Gastroesophageal sphincter (tissue), 3 donors: ENCODE measurements around the gene MCC.

ENCODE experiments used
- CTCF ChIP-seq, 4 experiments: fragments of 200-600 bp in 2 of 4; fragments of 450-650 bp in 2 of 4; sonication (generic) in 1 of 4; IDR thresholded peaks; one replicate each; pipeline ENCODE4 v1.5.1; 2017 to 2019; ENCODE audit warnings: antibody characterized with exemption in 4 of 4, mild to moderate bottlenecking in 2 of 4, moderate library complexity in 2 of 4
- EP300 ChIP-seq: sonication (generic); formaldehyde crosslinking; IDR thresholded peaks from one replicate; pipeline ENCODE4 v1.6.1; 2017; ENCODE audit warnings: antibody characterized with exemption, mild to moderate bottlenecking

GRCh38 chr5:113317636-113318035 lies 170.6 kb downstream of the MCC start:
- TF ChIP-seq EP300 (no peak), CTCF (IDR thresholded peaks at IDR 0.05) (no peak)
